ENCODE data around the gene POLRMT. TPM values are rescaled to one million over a fixed set of nuclear protein-coding genes. Genes with fewer than 3 reads are reported as not detected.

The POLRMT gene
- total and polyA plus RNA-seq, 9 donors = 13.5 to 52.3 (median 40.6) TPM

GRCh38 chr19:575527-576506 is 57.5 kb downstream of the POLRMT start:
- Histone ChIP-seq H3K4me1 (ENCODE audit: insufficient read depth) (peaks cover 32% of the 10 kb centered on the region), H3K4me3 (peak overlapping the region; percentile 28), H3K27me3 (no peaks in the 10 kb centered on the region), H3K36me3 (no peaks in the 10 kb centered on the region), H3K27ac (no peak overlapping the region), H3K9me3 (no peaks in the 10 kb centered on the region)
- intact Hi-C loops (cut with DNase I) = loop anchor here in 1 of 4 donors (5.0 kb wide), 1 partner anchor 44 kb away; the partner anchor contains the start of gene CDC34
- peak; percentile 67 to 82 (median 71) for DNase-seq
- WGBS, 3 donors = 27 to 33% (median 29%) methylated on average over 36 to 38 of the region's 38 CpGs
- TF ChIP-seq POLR2A (IDR thresholded peaks at IDR 0.05) = no peak
- TF ChIP-seq, protein P1, sequence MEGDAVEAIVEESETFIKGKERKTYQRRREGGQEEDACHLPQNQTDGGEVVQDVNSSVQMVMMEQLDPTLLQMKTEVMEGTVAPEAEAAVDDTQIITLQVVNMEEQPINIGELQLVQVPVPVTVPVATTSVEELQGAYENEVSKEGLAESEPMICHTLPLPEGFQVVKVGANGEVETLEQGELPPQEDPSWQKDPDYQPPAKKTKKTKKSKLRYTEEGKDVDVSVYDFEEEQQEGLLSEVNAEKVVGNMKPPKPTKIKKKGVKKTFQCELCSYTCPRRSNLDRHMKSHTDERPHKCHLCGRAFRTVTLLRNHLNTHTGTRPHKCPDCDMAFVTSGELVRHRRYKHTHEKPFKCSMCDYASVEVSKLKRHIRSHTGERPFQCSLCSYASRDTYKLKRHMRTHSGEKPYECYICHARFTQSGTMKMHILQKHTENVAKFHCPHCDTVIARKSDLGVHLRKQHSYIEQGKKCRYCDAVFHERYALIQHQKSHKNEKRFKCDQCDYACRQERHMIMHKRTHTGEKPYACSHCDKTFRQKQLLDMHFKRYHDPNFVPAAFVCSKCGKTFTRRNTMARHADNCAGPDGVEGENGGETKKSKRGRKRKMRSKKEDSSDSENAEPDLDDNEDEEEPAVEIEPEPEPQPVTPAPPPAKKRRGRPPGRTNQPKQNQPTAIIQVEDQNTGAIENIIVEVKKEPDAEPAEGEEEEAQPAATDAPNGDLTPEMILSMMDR (IDR thresholded peaks at IDR 0.05) = no peak
- no peak for TF ChIP-seq EP300 (IDR thresholded peaks at IDR 0.05)

DNA sequence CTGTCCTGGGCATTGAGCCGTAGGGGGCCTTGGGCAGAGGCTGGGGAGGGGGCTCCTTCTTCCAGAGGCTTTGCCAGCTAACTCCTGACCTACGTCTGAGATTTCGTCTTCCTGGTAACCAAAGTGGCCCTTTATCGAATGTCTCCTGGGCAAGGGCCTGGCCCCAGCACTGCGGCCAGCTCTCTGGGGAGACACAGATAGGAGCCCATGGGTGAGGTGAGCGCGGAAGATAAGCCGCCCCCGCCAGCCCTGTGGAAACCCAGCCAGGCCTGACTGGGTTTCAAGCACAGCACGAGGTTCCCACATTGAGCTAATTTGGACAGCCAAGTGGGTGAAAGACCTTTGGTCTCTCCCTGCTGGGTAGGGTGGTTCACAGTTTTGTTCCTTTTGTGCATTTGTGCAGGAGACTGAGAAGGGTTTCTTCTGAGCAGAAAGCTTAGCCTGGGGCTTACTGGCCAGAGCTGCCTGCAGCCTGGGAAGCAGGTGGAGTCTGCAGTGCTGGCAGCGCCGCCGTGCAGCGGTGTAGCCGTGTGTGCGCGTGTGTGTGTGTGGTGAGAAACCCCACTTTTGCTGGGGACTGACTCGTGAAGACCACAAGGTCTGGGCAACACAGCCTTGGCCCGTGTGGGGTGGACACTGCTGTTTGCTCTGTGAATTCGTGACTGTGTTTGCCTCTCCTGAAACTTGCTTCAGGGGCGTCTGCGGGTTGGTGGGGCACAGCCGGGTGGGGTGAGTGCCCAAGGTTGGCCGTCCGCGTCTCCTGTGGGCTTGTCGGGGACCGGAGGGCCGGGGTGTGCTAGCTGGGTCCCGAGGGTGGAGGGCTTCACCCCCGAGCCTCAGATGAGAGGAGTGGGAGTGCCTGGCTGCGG is 58.4 kb downstream of the POLRMT start:
- intact Hi-C loops (cut with DNase I) = loop anchor here in 1 of 4 donors (5.0 kb wide), 1 partner anchor 43 kb away; the partner anchor contains the start of gene CDC34

GRCh38 chr19:573519-573825 is 59.9 kb downstream of the POLRMT start:
- TF ChIP-seq POLR2A (IDR thresholded peaks at IDR 0.05) (no peak), EP300 (IDR thresholded peaks at IDR 0.05) (no peak)
- TF ChIP-seq, protein P1 (IDR thresholded peaks at IDR 0.05) = no peak
- Histone ChIP-seq H3K36me3 (no peaks in the 10 kb centered on the region), H3K27ac (no peak overlapping the region), H3K27me3 (no peaks in the 10 kb centered on the region), H3K4me1 (ENCODE audit: insufficient read depth) (peaks cover 32% of the 10 kb centered on the region), H3K9me3 (no peaks in the 10 kb centered on the region), H3K4me3 (peak overlapping the region; percentile 97)
- DNase-seq = no peak
- WGBS, 3 donors = 2 to 4% (median 3%) methylated on average over 15 of the region's 15 CpGs
- intact Hi-C loops (cut with DNase I) = no loop called here

More for the DNA sequence above, 58.4 kb downstream of the POLRMT start:
- H3K36me3 ChIP-seq = no peaks in the 10 kb centered on the region
- H3K27me3 ChIP-seq = no peaks in the 10 kb centered on the region
- peak overlapping the region in 1 of 2 donors; percentile 8 for H3K27ac ChIP-seq
- no peaks in the 10 kb centered on the region for H3K9me3 ChIP-seq
- TF ChIP-seq, protein P1 (IDR thresholded peaks at IDR 0.05) = no peak
- TF ChIP-seq POLR2A (IDR thresholded peaks at IDR 0.05) (no peak), EP300 (IDR thresholded peaks at IDR 0.05) (no peak)
- peaks cover 32% of the 10 kb centered on the region for H3K4me1 ChIP-seq (ENCODE audit: insufficient read depth)
- 9 to 23% (median 12%) methylated on average over 30 to 32 of the region's 32 CpGs for WGBS, 3 donors
- peak overlapping the region; percentile 28 for H3K4me3 ChIP-seq
- DNase-seq = peak in 4 of 5 donors; percentile 43 to 66 (median 59)
